GM18858 (cell line): ENCODE measurements around the gene CYP1A1.

Source experiments
- ATAC-seq: cut with Tn5 transposase; IDR thresholded peaks from one replicate; pipeline ENCODE4 v1.9.1; 2021; ENCODE audit not compliant: unreplicated experiment

The CYP1A1 gene

DNA sequence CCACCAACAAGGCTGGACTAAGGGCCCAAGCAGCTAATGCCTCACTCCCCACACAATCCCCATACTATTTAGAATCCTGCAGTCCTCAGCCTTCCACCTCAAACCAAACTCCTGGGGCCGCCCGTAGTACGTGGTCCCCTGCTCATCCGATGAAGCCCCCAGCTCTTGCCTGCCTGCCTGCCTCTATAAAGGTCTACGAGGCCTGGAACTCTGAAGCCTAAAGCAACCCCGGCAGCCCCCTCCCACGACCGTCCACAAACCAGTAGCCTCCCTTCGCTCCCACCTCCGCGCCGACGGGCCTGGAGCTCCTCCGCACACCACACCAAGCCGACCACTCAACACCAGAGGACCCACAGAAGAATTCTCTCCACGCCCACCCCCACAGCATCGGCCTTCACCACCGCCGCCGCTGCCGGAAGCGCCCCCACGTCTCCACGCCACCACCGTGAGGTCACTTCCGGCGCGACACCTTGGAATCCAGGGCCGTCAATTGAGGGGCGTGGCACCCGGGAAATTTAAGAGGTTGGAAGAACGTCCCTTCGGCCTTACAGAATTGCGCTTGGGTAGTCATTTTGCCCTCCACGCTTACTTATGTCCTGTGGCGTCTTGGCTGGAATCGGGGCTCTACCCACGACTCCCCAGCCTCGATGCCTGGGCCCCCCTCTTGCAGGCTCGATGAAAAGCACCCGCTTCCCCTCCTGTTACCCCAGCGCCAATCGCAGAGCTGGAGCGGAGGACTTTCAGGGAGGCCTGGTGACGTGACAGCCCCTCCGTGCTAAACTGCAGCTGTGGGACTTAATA, 29.5 kb downstream of the CYP1A1 start, which contains the start of gene EDC3:
Gene EDC3 (minus strand): TSS at position 428 of the 801 bp plus-strand sequence. CDS start 20,900 bp downstream, outside the sequence.
- no peak for ATAC-seq

DNA sequence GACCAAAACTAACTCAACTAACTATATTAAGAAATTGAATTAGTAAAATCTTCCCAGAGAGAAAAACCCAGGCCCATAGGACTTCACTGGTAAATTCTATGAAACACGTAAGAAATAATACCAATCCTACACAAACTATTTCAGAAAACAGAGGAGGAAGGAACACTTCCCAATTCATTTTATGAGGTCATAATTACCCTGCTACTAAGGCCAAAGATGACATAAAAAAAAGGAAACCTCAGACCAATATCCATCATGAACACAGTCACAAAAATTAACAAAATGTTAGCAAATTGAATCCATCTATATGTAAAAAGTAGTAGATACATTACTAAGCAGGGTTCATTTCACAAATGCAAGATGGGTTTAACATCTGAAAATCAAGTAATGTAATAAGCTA, 33.0 kb downstream of the CYP1A1 start:
- no peak for ATAC-seq

DNA sequence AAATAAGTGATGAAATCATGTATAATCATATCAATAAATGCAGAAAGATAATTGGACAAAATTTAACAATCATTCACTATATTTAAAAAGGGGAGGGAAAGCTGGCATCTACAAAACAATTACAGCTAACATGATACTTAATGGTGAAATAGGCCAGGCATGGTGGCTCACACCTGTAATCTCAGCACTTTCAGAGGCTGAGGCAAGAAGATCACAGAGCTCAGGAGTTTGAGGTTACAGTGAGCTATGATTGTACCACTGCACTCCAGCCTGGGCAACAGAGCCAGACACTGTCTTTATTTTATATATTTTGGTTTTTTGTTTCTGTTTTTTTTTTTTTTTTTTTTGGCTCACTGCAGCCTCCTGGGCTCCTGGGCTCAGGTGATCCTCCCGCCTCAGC, 41.6 kb downstream of the CYP1A1 start:
- ATAC-seq, result no peak

DNA sequence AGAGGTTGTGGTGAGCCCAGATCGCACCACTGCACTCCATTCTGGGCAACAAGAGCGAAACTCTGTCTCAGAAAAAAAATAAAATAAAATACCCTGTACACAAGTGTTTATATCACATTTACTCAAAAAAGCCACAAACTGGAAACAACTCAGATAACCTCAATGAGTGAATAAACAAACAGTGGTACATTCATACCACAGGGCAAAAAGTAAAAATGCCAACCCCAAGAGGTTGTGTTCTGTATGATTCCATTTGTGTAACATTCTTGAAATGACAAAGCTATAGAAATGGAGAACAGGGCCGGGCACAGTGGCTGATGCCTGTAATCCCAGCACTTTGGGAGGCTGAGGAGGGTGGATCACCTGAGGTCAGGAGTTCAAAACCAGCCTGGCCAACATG, 42.4 kb downstream of the CYP1A1 start:
- ATAC-seq, result no peak

- no peak for ATAC-seq
Observed at GRCh38 chr15:74680456-74680855, 44.9 kb downstream of the CYP1A1 start.

DNA sequence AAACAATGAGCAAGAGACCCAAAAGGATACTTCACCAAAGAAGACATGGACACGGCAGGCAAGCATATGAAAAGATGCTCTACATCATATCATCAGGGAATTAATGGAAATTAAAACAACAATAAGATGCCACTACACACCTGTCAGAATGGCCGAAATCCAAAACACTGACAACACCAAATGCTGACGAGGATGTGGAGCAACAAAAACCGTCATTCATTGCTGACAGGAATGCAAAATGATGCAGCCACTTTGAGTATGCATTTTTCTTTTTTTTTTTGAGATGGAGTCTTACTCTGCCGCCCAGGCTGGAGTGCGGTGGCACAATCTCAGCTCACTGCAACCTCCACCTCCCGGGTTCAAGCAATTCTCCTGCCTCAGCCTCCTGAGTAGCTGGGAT, 48.5 kb downstream of the CYP1A1 start:
- no peak for ATAC-seq

- ATAC-seq, result no peak
Observed at GRCh38 chr15:74674161-74674560, 51.2 kb downstream of the CYP1A1 start.

- no peak for ATAC-seq
Observed at GRCh38 chr15:74669627-74670026, 55.7 kb downstream of the CYP1A1 start.
